Ectodermal cell (in vitro differentiated cells): ENCODE results near the gene MRPL27.

Experiments used
- H3K27ac ChIP-seq: 2 replicates; pipeline ENCODE4 v1.7.0; 2013; ENCODE audit warnings: mild to moderate bottlenecking, low read depth, low read length; ENCODE audit not compliant: insufficient read depth, poor library complexity, severe bottlenecking
- H3K27me3 ChIP-seq: 2 replicates; pipeline ENCODE4 v1.7.0; 2013; ENCODE audit warnings: mild to moderate bottlenecking, low read length; ENCODE audit not compliant: insufficient read depth, control insufficient read depth, poor library complexity, severe bottlenecking
- H3K36me3 ChIP-seq: one replicate; pipeline ENCODE4 v1.7.0; 2013; ENCODE audit warnings: low read length; ENCODE audit not compliant: control insufficient read depth, insufficient read depth
- H3K4me1 ChIP-seq: one replicate; pipeline ENCODE4 v1.7.0; 2013; ENCODE audit warnings: low read length; ENCODE audit not compliant: control insufficient read depth, insufficient read depth
- H3K4me3 ChIP-seq: 2 replicates; pipeline ENCODE4 v1.7.0; 2013; ENCODE audit warnings: low read depth, low read length, control low read depth; ENCODE audit not compliant: insufficient read depth
- H3K9me3 ChIP-seq: 2 replicates; pipeline ENCODE4 v1.7.0; 2013; ENCODE audit warnings: mild to moderate bottlenecking, low read length, moderate library complexity; ENCODE audit not compliant: control insufficient read depth
- WGBS, 2 experiments: methylation state at CpG; one replicate each; pipeline ENCODE4 v1.1.7; 2013; ENCODE audit warnings: missing lambda C conversion rate in 2 of 2; 5-methylcytosine and 5-hydroxymethylcytosine counted together

The MRPL27 gene

GRCh38 chr17:50361561-50362480, 11.2 kb downstream of the MRPL27 start:
- Histone ChIP-seq H3K27ac (no peak overlapping the region), H3K36me3 (peaks cover 23% of the 10 kb centered on the region), H3K9me3 (no peaks in the 10 kb centered on the region), H3K4me3 (no peak overlapping the region), H3K27me3 (no peaks in the 10 kb centered on the region), H3K4me1 (peaks cover 29% of the 10 kb centered on the region)
- WGBS, 2 experiments = 42 to 44% methylated on average over 11 of the region's 11 CpGs

- Histone ChIP-seq H3K9me3 (no peaks in the 10 kb centered on the region), H3K4me1 (peaks cover 29% of the 10 kb centered on the region), H3K27ac (no peak overlapping the region), H3K36me3 (peaks cover 32% of the 10 kb centered on the region), H3K27me3 (no peaks in the 10 kb centered on the region), H3K4me3 (no peak overlapping the region)
- WGBS, 2 experiments = 88 to 90% methylated on average over 11 of the region's 11 CpGs
These were observed 12.4 kb downstream of the MRPL27 start for GRCh38 chr17:50360486-50361115.

- H3K36me3 ChIP-seq = peaks cover 36% of the 10 kb centered on the region
- no peak overlapping the region for H3K27ac ChIP-seq
- no peaks in the 10 kb centered on the region for H3K9me3 ChIP-seq
- WGBS, 2 experiments = 94 to 95% methylated on average over 14 of the region's 14 CpGs
- H3K4me3 ChIP-seq = no peak overlapping the region
- H3K4me1 ChIP-seq = peaks cover 27% of the 10 kb centered on the region
- no peaks in the 10 kb centered on the region for H3K27me3 ChIP-seq
These were observed 13.0 kb downstream of the MRPL27 start for GRCh38 chr17:50359998-50360461.

DNA sequence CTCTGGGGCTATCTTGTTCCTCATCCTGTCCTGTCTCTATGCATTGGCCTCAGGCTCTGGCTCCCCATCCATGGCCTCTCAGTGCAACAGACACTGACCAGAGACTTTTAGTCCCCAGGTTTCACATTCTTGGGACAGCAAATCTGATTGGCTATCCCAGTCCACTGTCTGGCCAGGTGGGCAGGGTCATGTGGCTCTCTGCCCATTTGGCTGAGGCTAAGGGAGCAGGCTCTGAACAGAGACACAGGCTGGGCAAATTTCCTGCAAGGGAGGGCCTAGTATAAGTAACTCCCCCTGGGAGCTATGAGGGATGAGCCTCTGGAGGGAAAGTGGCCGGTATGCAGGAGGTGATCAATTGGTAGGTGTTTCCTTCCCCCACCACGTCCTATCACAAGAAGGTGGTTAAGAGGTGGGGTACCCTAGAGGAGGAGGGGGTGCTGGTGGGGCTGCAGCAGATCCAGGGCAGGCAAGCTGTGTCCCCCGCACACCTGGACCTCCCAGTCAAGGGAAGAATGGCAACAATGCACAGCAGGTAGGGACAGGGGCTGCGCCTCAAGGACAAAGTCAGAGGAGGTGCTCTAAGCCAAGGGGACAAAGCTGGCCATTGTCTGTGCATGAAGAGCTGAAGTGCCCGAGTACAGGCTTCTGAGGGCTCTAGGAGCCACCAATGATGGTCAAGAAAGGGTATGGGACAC, 13.8 kb downstream of the MRPL27 start:
- no peak overlapping the region for H3K4me3 ChIP-seq
- H3K27ac ChIP-seq = no peak overlapping the region
- H3K4me1 ChIP-seq = peaks cover 19% of the 10 kb centered on the region
- no peaks in the 10 kb centered on the region for H3K9me3 ChIP-seq
- no peaks in the 10 kb centered on the region for H3K27me3 ChIP-seq
- H3K36me3 ChIP-seq = peaks cover 36% of the 10 kb centered on the region
- WGBS, 2 experiments = 92% methylated on average over 5 of the region's 5 CpGs

DNA sequence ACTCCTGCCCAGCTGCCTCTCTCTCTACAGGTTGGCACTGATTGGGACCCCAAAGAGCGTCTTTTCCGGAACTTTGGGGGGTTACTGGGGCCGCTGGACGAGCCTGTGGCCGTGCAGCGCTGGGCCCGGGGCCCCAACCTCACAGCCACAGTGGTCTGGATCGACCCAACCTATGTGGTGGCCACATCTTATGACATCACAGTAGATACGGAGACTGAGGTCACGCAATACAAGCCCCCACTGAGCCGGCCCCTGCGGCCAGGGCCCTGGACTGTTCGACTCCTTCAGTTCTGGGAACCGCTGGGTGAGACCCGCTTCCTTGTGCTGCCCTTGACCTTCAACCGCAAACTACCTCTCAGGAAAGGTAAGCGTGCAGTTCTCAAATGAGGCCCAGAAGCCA, 14.8 kb downstream of the MRPL27 start:
- no peak overlapping the region for H3K27ac ChIP-seq
- H3K4me1 ChIP-seq = peaks cover 9% of the 10 kb centered on the region
- H3K9me3 ChIP-seq = no peaks in the 10 kb centered on the region
- peaks cover 39% of the 10 kb centered on the region for H3K36me3 ChIP-seq
- H3K27me3 ChIP-seq = no peaks in the 10 kb centered on the region
- H3K4me3 ChIP-seq = no peak overlapping the region
- 95% methylated on average over 17 of the region's 17 CpGs for WGBS, 2 experiments

- Histone ChIP-seq H3K36me3 (peaks cover 39% of the 10 kb centered on the region), H3K27me3 (no peaks in the 10 kb centered on the region), H3K9me3 (no peaks in the 10 kb centered on the region), H3K4me3 (no peak overlapping the region), H3K4me1 (peaks cover 1% of the 10 kb centered on the region), H3K27ac (no peak overlapping the region)
- 96 to 97% methylated on average over 12 of the region's 12 CpGs for WGBS, 2 experiments
These were observed 16.0 kb downstream of the MRPL27 start for GRCh38 chr17:50356892-50357510.

DNA sequence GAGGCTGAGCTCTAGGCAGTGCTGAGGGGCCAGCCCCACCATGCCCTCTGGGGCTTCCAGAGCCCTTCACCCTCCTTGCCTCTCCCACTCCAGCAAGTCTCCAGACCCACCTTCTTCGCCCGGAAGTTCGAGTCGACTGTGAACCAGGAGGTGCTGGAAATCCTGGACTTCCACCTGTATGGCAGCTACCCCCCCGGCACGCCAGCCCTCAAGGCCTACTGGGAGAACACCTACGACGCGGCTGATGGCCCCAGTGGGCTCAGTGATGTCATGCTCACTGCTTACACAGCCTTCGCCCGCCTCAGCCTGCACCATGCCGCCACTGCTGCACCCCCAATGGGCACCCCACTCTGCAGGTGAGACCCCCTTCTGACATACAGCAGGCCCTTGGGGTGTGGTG, 16.6 kb downstream of the MRPL27 start:
- Histone ChIP-seq H3K9me3 (no peaks in the 10 kb centered on the region), H3K36me3 (peaks cover 39% of the 10 kb centered on the region), H3K4me1 (no peaks in the 10 kb centered on the region), H3K4me3 (no peak overlapping the region), H3K27me3 (no peaks in the 10 kb centered on the region), H3K27ac (no peak overlapping the region)
- WGBS, 2 experiments = 96 to 97% methylated on average over 12 of the region's 12 CpGs

- Histone ChIP-seq H3K36me3 (peaks cover 39% of the 10 kb centered on the region), H3K27ac (no peak overlapping the region), H3K4me1 (no peaks in the 10 kb centered on the region), H3K9me3 (no peaks in the 10 kb centered on the region), H3K4me3 (no peak overlapping the region), H3K27me3 (no peaks in the 10 kb centered on the region)
- 94 to 97% methylated on average over 20 of the region's 20 CpGs for WGBS, 2 experiments
These were observed 17.2 kb downstream of the MRPL27 start for GRCh38 chr17:50355701-50356341.

GRCh38 chr17:50355336-50355700, 17.7 kb downstream of the MRPL27 start:
- no peaks in the 10 kb centered on the region for H3K27me3 ChIP-seq

More at GRCh38 chr17:50355336-50355700, 17.7 kb downstream of the MRPL27 start:
- Histone ChIP-seq H3K4me1 (no peaks in the 10 kb centered on the region), H3K4me3 (no peak overlapping the region), H3K9me3 (no peaks in the 10 kb centered on the region), H3K27ac (no peak overlapping the region), H3K36me3 (peaks cover 39% of the 10 kb centered on the region)
- 93 to 94% methylated on average over 4 of the region's 4 CpGs for WGBS, 2 experiments
